ENCODE measurements around the gene CYSTM1.

The CYSTM1 gene

DNA sequence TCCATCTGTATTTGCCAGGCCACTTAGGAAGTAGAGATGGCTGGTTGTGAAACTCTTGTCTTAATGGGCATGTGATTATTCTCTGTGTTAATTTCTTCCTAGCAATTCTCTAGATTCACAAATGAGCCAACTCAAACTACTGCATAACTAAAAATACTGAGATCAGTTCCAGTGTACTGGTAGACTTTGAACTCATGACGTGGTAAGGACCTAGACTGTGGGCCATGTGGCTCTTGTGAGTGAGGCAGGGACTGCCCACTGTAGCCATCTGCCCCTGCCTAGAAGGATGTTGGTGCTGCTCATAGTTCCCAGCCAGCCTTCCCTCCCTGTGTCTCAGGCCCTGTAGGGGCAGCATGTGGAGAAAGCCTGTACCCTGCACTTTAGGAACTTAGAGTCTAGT lies 47.4 kb downstream of the CYSTM1 start:
- H3K9me3 ChIP-seq (ENCODE audit: control insufficient read depth, insufficient read depth, low read depth, low read length) = no peaks in the 10 kb centered on the region
- no peak overlapping the region for H3K4me3 ChIP-seq (ENCODE audit: low read depth, low read length)
- ChIA-PET CTCF (interaction anchor here (0.5 to 1.4 kb wide), 2 partner anchors 17 to 83 kb away, joined by 3 to 6 read pairs; no protein-coding TSS in a partner anchor), POLR2A (no interaction called here)
- peaks cover 22% of the 10 kb centered on the region for H3K4me1 ChIP-seq (ENCODE audit: control insufficient read depth, insufficient read depth, low read length)
- TF ChIP-seq, protein P1, sequence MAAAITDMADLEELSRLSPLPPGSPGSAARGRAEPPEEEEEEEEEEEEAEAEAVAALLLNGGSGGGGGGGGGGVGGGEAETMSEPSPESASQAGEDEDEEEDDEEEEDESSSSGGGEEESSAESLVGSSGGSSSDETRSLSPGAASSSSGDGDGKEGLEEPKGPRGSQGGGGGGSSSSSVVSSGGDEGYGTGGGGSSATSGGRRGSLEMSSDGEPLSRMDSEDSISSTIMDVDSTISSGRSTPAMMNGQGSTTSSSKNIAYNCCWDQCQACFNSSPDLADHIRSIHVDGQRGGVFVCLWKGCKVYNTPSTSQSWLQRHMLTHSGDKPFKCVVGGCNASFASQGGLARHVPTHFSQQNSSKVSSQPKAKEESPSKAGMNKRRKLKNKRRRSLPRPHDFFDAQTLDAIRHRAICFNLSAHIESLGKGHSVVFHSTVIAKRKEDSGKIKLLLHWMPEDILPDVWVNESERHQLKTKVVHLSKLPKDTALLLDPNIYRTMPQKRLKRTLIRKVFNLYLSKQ (tag by site-specific recombination; IDR thresholded peaks at IDR 0.05; ENCODE audit: borderline replicate concordance) = no peak
- H3K27ac ChIP-seq (ENCODE audit: extremely low read depth, low read depth, low read length) = no peak overlapping the region
- H3K36me3 ChIP-seq (ENCODE audit: control insufficient read depth in 2 of 2, insufficient read depth in 1 of 2, low read length in 2 of 2) = no peaks in the 10 kb centered on the region

DNA sequence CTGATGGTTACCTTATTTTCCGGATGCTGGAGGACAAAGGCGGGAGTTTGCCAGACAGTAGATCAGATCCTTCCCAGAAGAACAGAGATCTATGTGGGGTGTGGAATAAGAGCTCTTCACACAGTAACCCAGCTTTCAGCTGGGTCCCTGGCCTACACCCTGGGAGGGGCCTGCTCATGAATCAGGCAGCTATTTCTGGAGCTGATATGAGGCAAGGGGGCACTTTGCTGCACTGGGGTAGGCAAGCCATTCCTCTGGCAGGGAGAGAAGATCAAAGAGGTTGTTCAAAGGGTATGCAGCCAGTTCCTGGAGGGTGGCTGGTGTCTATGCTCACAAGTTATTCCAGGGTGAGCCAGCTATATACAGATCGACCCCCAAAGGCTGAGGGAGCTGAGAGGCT lies 48.6 kb downstream of the CYSTM1 start:
- CTCF ChIA-PET = interaction anchor here (0.6 to 2.6 kb wide), 3 partner anchors 128 to 1666 kb away, joined by 3 to 6 read pairs (median 5); no protein-coding TSS in a partner anchor
- POLR2A ChIA-PET = no interaction called here

DNA sequence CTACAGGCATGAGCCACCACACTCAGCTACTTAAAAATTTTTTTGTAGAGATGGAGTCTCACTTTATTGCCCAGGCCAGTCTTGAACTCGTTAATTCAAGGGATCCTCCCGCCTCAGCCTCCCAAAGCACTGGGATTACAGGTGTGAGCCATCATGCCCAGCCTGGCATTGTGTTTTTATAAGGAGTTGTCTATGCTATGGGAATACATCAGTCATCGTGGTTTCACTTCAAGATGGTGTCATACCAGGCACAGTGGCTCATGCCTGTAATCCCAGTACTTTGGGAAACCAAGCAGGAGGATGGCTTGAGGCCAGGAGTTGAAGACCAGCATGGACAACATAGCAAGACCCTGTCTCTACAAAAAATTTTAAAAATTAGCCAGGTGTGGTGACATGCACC lies 49.7 kb downstream of the CYSTM1 start:
- POLR2A ChIA-PET = no interaction called here
- Histone ChIP-seq H3K4me3 (ENCODE audit: low read depth, low read length) (no peak overlapping the region), H3K36me3 (ENCODE audit: control insufficient read depth in 2 of 2, insufficient read depth in 1 of 2, low read length in 2 of 2) (no peaks in the 10 kb centered on the region), H3K27ac (ENCODE audit: extremely low read depth, low read depth, low read length) (no peak overlapping the region), H3K9me3 (ENCODE audit: control insufficient read depth, insufficient read depth, low read depth, low read length) (no peaks in the 10 kb centered on the region), H3K4me1 (ENCODE audit: control insufficient read depth, insufficient read depth, low read length) (peaks cover 13% of the 10 kb centered on the region)
- no peak for TF ChIP-seq SALL2 (tag by site-specific recombination; IDR thresholded peaks at IDR 0.05; ENCODE audit: borderline replicate concordance)
- no peak for TF ChIP-seq ZNF248 (tag by site-specific recombination; IDR thresholded peaks at IDR 0.05)
- TF ChIP-seq ZNF184 (tag by site-specific recombination; IDR thresholded peaks at IDR 0.05) = no peak
- no peak for TF ChIP-seq MEIS1 (CRISPR knock-in tag; IDR thresholded peaks at IDR 0.05; ENCODE audit: borderline replicate concordance)
- TF ChIP-seq ZNF623 (tag by site-specific recombination; IDR thresholded peaks at IDR 0.05) = no peak
- TF ChIP-seq ZNF169 (tag by site-specific recombination; IDR thresholded peaks at IDR 0.05) = no peak
- TF ChIP-seq ZNF146 (tag by site-specific recombination; IDR thresholded peaks at IDR 0.05) = no peak
- TF ChIP-seq ZNF174 (tag by site-specific recombination; IDR thresholded peaks at IDR 0.05) = no peak
- no peak for TF ChIP-seq ZNF350 (tag by site-specific recombination; IDR thresholded peaks at IDR 0.05)
- TF ChIP-seq, protein P2, sequence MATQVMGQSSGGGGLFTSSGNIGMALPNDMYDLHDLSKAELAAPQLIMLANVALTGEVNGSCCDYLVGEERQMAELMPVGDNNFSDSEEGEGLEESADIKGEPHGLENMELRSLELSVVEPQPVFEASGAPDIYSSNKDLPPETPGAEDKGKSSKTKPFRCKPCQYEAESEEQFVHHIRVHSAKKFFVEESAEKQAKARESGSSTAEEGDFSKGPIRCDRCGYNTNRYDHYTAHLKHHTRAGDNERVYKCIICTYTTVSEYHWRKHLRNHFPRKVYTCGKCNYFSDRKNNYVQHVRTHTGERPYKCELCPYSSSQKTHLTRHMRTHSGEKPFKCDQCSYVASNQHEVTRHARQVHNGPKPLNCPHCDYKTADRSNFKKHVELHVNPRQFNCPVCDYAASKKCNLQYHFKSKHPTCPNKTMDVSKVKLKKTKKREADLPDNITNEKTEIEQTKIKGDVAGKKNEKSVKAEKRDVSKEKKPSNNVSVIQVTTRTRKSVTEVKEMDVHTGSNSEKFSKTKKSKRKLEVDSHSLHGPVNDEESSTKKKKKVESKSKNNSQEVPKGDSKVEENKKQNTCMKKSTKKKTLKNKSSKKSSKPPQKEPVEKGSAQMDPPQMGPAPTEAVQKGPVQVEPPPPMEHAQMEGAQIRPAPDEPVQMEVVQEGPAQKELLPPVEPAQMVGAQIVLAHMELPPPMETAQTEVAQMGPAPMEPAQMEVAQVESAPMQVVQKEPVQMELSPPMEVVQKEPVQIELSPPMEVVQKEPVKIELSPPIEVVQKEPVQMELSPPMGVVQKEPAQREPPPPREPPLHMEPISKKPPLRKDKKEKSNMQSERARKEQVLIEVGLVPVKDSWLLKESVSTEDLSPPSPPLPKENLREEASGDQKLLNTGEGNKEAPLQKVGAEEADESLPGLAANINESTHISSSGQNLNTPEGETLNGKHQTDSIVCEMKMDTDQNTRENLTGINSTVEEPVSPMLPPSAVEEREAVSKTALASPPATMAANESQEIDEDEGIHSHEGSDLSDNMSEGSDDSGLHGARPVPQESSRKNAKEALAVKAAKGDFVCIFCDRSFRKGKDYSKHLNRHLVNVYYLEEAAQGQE (tag by site-specific recombination; IDR thresholded peaks at IDR 0.05) = no peak
- CTCF ChIA-PET = interaction anchor here (0.7 to 2.6 kb wide), 2 partner anchors 15 to 127 kb away, joined by 4 to 6 read pairs; no protein-coding TSS in a partner anchor

More for the DNA sequence above, 48.6 kb downstream of the CYSTM1 start:
- peaks cover 22% of the 10 kb centered on the region for H3K4me1 ChIP-seq (ENCODE audit: control insufficient read depth, insufficient read depth, low read length)
- no peak overlapping the region for H3K27ac ChIP-seq (ENCODE audit: extremely low read depth, low read depth, low read length)
- H3K36me3 ChIP-seq (ENCODE audit: control insufficient read depth in 2 of 2, insufficient read depth in 1 of 2, low read length in 2 of 2) = no peaks in the 10 kb centered on the region
- TF ChIP-seq ZNF404 (tag by site-specific recombination; IDR thresholded peaks at IDR 0.05) = no peak
- TF ChIP-seq SCRT1 (tag by site-specific recombination; IDR thresholded peaks at IDR 0.05; ENCODE audit: borderline replicate concordance) = no peak
- peak; percentile 13; the same call in 1 of the 2 replicates for TF ChIP-seq KLF1 (tag by site-specific recombination; IDR thresholded peaks at IDR 0.05)
- TF ChIP-seq, protein P3, sequence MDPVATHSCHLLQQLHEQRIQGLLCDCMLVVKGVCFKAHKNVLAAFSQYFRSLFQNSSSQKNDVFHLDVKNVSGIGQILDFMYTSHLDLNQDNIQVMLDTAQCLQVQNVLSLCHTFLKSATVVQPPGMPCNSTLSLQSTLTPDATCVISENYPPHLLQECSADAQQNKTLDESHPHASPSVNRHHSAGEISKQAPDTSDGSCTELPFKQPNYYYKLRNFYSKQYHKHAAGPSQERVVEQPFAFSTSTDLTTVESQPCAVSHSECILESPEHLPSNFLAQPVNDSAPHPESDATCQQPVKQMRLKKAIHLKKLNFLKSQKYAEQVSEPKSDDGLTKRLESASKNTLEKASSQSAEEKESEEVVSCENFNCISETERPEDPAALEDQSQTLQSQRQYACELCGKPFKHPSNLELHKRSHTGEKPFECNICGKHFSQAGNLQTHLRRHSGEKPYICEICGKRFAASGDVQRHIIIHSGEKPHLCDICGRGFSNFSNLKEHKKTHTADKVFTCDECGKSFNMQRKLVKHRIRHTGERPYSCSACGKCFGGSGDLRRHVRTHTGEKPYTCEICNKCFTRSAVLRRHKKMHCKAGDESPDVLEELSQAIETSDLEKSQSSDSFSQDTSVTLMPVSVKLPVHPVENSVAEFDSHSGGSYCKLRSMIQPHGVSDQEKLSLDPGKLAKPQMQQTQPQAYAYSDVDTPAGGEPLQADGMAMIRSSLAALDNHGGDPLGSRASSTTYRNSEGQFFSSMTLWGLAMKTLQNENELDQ (tag by site-specific recombination; IDR thresholded peaks at IDR 0.05; ENCODE audit: low read depth) = no peak
- TF ChIP-seq ZNF48 (tag by site-specific recombination; IDR thresholded peaks at IDR 0.05) = no peak
- peak; percentile 34; the same call in 1 of the 2 replicates for TF ChIP-seq GLIS1 (tag by site-specific recombination; IDR thresholded peaks at IDR 0.05)
- TF ChIP-seq ZBTB8A (tag by site-specific recombination; IDR thresholded peaks at IDR 0.05) = no peak
- TF ChIP-seq ZNF747 (tag by site-specific recombination; IDR thresholded peaks at IDR 0.05) = no peak
- no peak for TF ChIP-seq ZNF777 (tag by site-specific recombination; IDR thresholded peaks at IDR 0.05; ENCODE audit: borderline replicate concordance)
- no peak for TF ChIP-seq GLIS2 (tag by site-specific recombination; IDR thresholded peaks at IDR 0.05)
- no peak for TF ChIP-seq ZNF473 (tag by site-specific recombination; IDR thresholded peaks at IDR 0.05)
- no peaks in the 10 kb centered on the region for H3K9me3 ChIP-seq (ENCODE audit: control insufficient read depth, insufficient read depth, low read depth, low read length)
- H3K4me3 ChIP-seq (ENCODE audit: low read depth, low read length) = no peak overlapping the region
